Activated T-cell treated with anti-CD3 and anti-CD28 coated beads, Interleukin-2, amount 50 U/mL, for 72 hours (primary cell): ENCODE results near the gene CERS3. TPM values are rescaled to one million over a fixed set of nuclear protein-coding genes. Genes with fewer than 3 reads are reported as not detected.

Experiments used
- ATAC-seq, 2 donors: fragments of 150-1000 bp; cut with Tn5 transposase; replicated peaks in 1 of 2; 2 replicates each; pipeline ENCODE4 v1.10.0; 2021; ENCODE audit warnings: moderate library complexity in 2 of 2, mild to moderate bottlenecking in 1 of 2
- DNase-seq, 2 donors: peaks; one replicate each; pipeline ENCODE4 v3.0.0; 2021 to 2022; ENCODE audit warnings: mixed read lengths in 1 of 2
- H3K27ac Mint-ChIP-seq: one replicate; pipeline ENCODE4 v1.8.0; 2022; ENCODE audit warnings: mild to moderate bottlenecking, moderate library complexity, mixed read lengths
- H3K27me3 Mint-ChIP-seq: one replicate; pipeline ENCODE4 v1.8.0; 2022; ENCODE audit warnings: low read depth, mixed read lengths
- H3K36me3 Mint-ChIP-seq, 2 donors: one replicate each; pipeline ENCODE4 v1.8.0; 2022; ENCODE audit warnings: mixed read lengths in 2 of 2, mild to moderate bottlenecking in 1 of 2; ENCODE audit not compliant: insufficient read depth in 2 of 2
- H3K4me1 Mint-ChIP-seq: one replicate; pipeline ENCODE4 v1.8.0; 2022; ENCODE audit warnings: low read depth, mixed read lengths
- H3K4me3 Mint-ChIP-seq, 2 donors: one replicate each; pipeline ENCODE4 v1.8.0; 2022; ENCODE audit warnings: mild to moderate bottlenecking in 2 of 2, mixed read lengths in 2 of 2, moderate library complexity in 2 of 2
- H3K9me3 Mint-ChIP-seq, 2 donors: one replicate each; pipeline ENCODE4 v1.8.0; 2022; ENCODE audit warnings: mixed read lengths in 2 of 2
- total RNA-seq, 2 donors: library from RNA; stranded (reverse); gene quantifications; one replicate each; pipeline ENCODE4 v1.2.3, GENCODE V29; 2022

The CERS3 gene
- total RNA-seq, 2 donors from 2014 or later, result 0.22 to 2.2 TPM

DNA sequence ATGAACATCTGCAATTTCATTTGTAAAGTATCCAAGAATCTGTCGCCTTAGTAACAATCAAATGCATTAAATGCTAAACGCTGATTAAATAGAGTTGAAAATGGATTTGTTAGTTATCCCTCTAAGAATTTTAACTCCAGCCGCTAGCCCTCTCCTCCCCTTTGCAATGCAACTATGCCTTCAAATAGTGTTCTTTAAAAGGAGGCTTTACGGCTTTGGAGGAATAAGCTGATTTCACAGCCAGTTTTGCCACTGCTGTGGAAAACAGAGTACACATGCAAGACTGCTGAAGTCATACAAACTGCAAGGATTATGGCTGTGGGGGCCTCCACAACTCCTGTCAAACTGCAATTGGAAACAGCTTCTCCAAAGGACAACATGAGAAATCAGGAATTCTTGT, 89.2 kb downstream of the CERS3 start:
- peaks cover 0 to 2% of the 10 kb centered on the region in 2 donors for H3K36me3 Mint-ChIP-seq
- H3K9me3 Mint-ChIP-seq, result peaks cover 0 to 2% of the 10 kb centered on the region in 2 donors
- H3K4me1 Mint-ChIP-seq, result no peaks in the 10 kb centered on the region
- ATAC-seq, result no peak
- H3K4me3 Mint-ChIP-seq, result no peak overlapping the region
- H3K27ac Mint-ChIP-seq, result no peak overlapping the region
- no peaks in the 10 kb centered on the region for H3K27me3 Mint-ChIP-seq
- DNase-seq, result no peak

DNA sequence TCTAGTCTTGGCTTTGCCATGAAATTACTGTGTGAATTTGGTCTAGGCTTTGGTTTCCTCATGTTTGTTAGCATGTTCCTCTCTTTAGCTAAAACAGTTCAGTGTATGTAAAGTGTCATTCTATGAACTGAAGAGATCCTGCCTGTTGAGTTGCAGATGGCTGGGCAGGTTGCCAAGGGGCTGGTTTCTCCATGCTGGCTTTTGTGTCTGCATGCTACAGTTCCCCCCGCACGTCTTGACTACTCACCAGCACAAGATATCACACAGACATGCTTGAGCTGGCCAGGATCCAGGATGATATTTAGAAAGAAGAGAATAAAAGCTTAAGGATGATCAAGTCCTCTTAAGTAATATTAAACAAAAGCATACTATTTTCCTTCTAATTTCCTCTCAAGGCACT, 90.2 kb downstream of the CERS3 start:
- DNase-seq (peak; percentile 19 to 24), ATAC-seq (peak in 1 of 2 donors; percentile 17)
- H3K9me3 Mint-ChIP-seq, result peaks cover 0 to 2% of the 10 kb centered on the region in 2 donors
- no peak overlapping the region for H3K4me3 Mint-ChIP-seq
- H3K36me3 Mint-ChIP-seq, result peaks cover 0 to 2% of the 10 kb centered on the region in 2 donors
- no peaks in the 10 kb centered on the region for H3K4me1 Mint-ChIP-seq
- no peak overlapping the region for H3K27ac Mint-ChIP-seq
- H3K27me3 Mint-ChIP-seq, result no peaks in the 10 kb centered on the region

DNA sequence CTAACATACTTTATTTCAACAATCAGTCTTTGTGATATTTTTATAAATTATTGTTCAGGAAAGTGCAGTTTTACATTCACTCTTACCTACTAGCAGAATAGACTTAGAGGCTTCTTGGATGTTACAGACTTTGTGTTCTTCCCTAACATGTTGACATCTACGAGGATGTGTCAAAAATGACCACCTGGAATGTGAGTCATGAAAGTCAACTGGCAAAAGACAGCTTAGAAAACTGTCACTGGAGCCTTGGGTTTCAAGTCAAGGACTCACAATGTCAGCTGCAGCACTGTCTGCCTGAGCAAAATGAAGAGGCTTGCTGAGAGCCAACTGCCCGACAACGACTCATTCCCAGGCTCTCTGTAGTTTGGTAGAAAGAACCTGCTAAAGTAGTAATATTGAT, 91.5 kb downstream of the CERS3 start:
- no peak for ATAC-seq
- no peak overlapping the region for H3K4me3 Mint-ChIP-seq
- no peaks in the 10 kb centered on the region for H3K27me3 Mint-ChIP-seq
- peaks cover 0 to 2% of the 10 kb centered on the region in 2 donors for H3K9me3 Mint-ChIP-seq
- H3K4me1 Mint-ChIP-seq, result no peaks in the 10 kb centered on the region
- H3K27ac Mint-ChIP-seq, result no peak overlapping the region
- DNase-seq, result no peak
- peaks cover 0 to 2% of the 10 kb centered on the region in 2 donors for H3K36me3 Mint-ChIP-seq

DNA sequence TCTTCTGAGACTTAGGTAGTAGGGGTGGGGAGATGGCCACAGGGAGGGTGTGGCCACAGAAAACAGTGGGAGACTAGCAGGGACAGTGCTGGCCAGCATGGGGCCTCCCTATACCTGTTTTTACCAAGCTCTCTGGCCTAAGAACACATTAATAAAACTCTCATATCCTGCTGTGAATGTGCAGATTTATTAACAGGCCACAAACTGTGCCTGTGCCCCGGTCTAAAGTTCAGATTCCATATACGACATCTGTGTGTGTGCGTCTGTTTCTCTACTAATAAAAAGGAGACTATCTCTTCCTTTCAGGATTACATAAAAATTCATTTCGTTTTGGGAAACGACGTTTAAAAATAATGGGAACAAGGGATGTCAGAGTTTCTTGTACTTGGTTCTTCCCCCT, 94.2 kb downstream of the CERS3 start:
- Mint-ChIP-seq H3K27me3 (no peaks in the 10 kb centered on the region), H3K4me1 (no peaks in the 10 kb centered on the region), H3K9me3 (peaks cover 0 to 2% of the 10 kb centered on the region in 2 donors), H3K36me3 (peaks cover 0 to 2% of the 10 kb centered on the region in 2 donors), H3K4me3 (no peak overlapping the region), H3K27ac (no peak overlapping the region)
- DNase-seq, result no peak
- no peak for ATAC-seq

DNA sequence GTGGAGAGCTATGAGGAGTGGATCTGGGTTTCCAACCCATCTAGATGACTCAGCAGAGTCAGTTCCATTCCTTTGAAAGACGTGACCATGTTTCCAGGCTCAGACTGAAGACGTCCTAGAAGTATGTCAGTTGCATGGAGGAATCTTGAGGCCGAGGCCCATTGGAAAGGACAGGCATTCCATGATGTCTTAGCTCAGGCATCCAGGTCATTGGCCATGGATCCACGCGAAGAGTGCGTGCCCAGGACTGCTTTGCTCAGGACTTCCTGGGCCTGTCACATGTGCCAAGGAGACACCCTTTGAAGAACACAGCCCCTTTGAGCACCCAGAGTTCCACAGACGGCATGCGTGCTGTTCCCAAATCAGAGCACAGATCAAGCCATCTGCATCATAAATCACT, 94.7 kb downstream of the CERS3 start:
- H3K4me3 Mint-ChIP-seq, result no peak overlapping the region
- H3K27ac Mint-ChIP-seq, result no peak overlapping the region
- H3K9me3 Mint-ChIP-seq, result peaks cover 0 to 2% of the 10 kb centered on the region in 2 donors
- H3K36me3 Mint-ChIP-seq, result peaks cover 0 to 2% of the 10 kb centered on the region in 2 donors
- H3K4me1 Mint-ChIP-seq, result no peaks in the 10 kb centered on the region
- no peak for ATAC-seq
- no peaks in the 10 kb centered on the region for H3K27me3 Mint-ChIP-seq
- no peak for DNase-seq

DNA sequence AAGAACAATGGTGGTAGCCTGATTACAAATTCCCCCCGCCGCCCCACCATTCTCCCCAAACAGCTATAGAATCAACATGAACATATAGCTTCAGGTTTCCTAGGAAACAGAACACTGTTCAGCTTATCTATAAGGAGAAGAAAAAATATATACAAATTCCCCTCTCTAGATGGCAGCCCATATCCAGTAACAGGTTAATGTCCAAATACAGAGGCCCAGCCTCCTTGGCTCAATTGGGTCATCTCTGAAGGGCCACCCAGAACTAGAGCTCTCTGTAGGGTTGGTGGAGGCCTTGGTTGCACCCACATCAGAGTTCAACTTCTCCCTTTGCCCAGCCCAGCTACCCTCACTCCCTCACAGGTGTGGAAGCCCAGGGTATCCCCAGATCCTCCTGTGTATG, 95.4 kb downstream of the CERS3 start:
- ATAC-seq (no peak), DNase-seq (no peak)
- H3K9me3 Mint-ChIP-seq, result peaks cover 0 to 2% of the 10 kb centered on the region in 2 donors
- no peaks in the 10 kb centered on the region for H3K4me1 Mint-ChIP-seq
- H3K36me3 Mint-ChIP-seq, result peaks cover 0 to 2% of the 10 kb centered on the region in 2 donors
- no peak overlapping the region for H3K4me3 Mint-ChIP-seq
- no peaks in the 10 kb centered on the region for H3K27me3 Mint-ChIP-seq
- H3K27ac Mint-ChIP-seq, result no peak overlapping the region

DNA sequence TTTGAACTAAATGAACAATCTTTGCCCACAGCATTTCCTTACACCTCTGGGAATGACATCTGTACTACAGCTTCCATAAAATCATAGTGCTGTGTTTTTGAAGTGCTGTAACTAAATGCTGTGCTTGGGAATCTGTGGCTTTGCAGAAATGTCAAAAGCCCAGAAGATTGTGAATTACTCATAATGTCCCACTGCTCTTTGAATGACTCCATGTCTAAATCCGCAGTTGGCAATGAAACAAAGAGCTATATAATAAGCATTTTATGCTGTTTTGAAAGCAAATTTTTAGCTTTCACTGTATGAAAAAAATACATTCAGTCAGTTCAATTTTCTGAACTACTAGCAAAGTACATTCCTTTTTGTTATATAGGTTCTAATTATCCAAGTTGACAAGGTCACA, 98.3 kb downstream of the CERS3 start:
- H3K36me3 Mint-ChIP-seq, result no peaks in the 10 kb centered on the region
- no peaks in the 10 kb centered on the region for H3K9me3 Mint-ChIP-seq
- ATAC-seq (no peak), DNase-seq (no peak)
- H3K27ac Mint-ChIP-seq, result no peak overlapping the region
- no peaks in the 10 kb centered on the region for H3K27me3 Mint-ChIP-seq
- H3K4me3 Mint-ChIP-seq, result no peak overlapping the region
- no peaks in the 10 kb centered on the region for H3K4me1 Mint-ChIP-seq

DNA sequence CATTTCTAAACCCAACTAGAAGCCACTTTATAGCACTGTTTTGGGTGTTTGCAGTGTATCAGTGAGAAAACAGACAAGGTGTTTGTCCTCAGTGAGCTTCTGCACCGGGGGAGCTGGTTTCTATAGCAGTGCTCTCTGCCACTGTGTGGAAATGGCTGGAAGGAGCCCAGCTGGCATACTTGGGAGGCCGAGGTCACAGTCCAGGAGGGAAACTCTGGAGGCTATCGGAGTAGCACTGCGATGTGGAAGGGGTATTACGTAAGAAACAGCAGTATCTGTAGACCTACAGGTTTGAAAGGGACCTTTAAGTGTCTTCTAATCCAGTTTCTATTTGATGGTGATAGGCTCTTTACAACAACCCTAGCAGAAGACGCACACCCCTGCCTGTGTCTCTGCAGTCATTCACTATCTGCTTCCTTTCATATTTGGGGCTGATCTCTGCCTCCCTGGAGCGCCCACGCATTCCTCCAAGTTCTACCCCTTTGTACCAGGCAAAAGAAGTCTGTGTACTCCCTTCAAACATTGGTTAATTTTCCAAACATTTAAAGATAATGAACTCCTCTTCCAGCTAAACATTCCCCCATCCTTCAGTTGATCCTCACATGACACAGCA, 99.5 kb downstream of the CERS3 start:
- Mint-ChIP-seq H3K4me1 (no peaks in the 10 kb centered on the region), H3K27me3 (no peaks in the 10 kb centered on the region), H3K9me3 (peaks cover 2% of the 10 kb centered on the region in 2 donors), H3K4me3 (no peak overlapping the region), H3K27ac (peak overlapping the region; percentile 32), H3K36me3 (peaks cover 2 to 4% of the 10 kb centered on the region in 2 donors)
- ATAC-seq (no peak), DNase-seq (no peak)

DNA sequence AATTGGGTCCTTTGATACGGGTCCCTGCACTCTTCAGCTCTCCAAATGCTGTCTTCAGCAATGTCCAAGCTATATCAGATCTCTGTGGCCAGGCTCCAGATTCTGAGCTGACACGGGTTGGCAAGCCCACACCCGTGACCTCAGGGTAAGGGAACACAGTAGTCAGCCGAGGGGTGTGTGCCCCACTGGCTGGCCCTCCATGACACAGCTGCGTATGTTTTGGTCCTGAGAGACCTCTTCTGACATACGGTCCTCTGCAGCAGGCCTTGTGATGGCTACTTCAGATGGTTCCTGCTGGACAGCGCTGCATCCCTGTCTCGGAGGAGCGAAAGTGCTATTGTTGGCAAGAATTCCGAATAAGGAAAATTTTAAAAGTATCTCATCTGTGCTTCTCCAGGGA, 101.8 kb downstream of the CERS3 start:
- ATAC-seq, result no peak
- no peak overlapping the region for H3K4me3 Mint-ChIP-seq

DNA sequence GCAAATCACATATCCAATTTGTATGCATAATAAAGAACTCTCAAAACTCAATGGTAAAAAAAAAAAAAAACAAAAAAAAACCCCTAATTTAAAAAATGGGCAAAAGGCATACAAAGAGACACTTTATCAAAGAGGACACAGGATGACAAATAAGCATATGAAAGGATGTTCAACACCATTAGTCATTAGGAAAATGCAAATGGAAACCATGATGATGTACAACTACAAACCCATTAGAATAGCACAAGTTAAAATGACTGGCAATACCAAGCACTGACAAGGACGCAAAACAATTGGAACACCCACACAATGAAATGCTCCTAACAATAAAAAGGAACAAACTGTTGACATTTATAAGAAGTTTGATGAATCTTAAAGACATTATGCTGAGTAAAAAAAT, 123.6 kb downstream of the CERS3 start:
- peaks cover 3 to 8% of the 10 kb centered on the region in 2 donors for H3K9me3 Mint-ChIP-seq
- no peaks in the 10 kb centered on the region for H3K27me3 Mint-ChIP-seq
- H3K4me3 Mint-ChIP-seq, result no peak overlapping the region
- H3K27ac Mint-ChIP-seq, result no peak overlapping the region
- no peaks in the 10 kb centered on the region for H3K4me1 Mint-ChIP-seq
- no peak for DNase-seq
- H3K36me3 Mint-ChIP-seq, result peaks cover 3 to 7% of the 10 kb centered on the region in 2 donors
- ATAC-seq, result peak in 1 of 2 donors; percentile 51

More for the DNA sequence above, 101.8 kb downstream of the CERS3 start:
- Mint-ChIP-seq H3K27ac (no peak overlapping the region), H3K27me3 (no peaks in the 10 kb centered on the region), H3K9me3 (peaks cover 5 to 7% of the 10 kb centered on the region in 2 donors), H3K36me3 (peaks cover 2 to 5% of the 10 kb centered on the region in 2 donors), H3K4me1 (no peaks in the 10 kb centered on the region)
- no peak for DNase-seq

DNA sequence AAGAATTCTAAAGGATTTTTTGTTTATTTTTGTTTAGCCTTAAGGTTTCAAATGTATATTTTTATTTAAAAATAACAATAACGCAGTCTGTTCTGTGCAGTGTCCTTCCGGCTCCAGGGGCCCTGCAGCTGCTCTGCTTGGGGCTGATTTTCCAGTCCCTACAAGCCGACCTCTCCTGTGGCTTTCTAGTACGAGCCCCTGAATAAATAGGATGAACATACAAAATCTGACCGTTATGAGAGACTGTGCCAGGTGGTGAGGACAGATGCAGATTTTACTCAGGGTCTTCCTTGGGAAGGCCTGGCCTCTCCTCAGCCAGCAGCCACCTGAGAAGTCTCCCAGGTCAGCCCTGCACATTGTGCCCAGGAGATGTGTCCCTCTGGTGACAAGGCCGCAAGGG, 127.8 kb downstream of the CERS3 start:
- no peaks in the 10 kb centered on the region for H3K4me1 Mint-ChIP-seq
- H3K27me3 Mint-ChIP-seq, result no peaks in the 10 kb centered on the region
- no peak for ATAC-seq
- no peaks in the 10 kb centered on the region for H3K36me3 Mint-ChIP-seq
- DNase-seq, result no peak
- no peak overlapping the region for H3K27ac Mint-ChIP-seq
- H3K4me3 Mint-ChIP-seq, result no peak overlapping the region
- peaks cover 0 to 2% of the 10 kb centered on the region in 2 donors for H3K9me3 Mint-ChIP-seq

DNA sequence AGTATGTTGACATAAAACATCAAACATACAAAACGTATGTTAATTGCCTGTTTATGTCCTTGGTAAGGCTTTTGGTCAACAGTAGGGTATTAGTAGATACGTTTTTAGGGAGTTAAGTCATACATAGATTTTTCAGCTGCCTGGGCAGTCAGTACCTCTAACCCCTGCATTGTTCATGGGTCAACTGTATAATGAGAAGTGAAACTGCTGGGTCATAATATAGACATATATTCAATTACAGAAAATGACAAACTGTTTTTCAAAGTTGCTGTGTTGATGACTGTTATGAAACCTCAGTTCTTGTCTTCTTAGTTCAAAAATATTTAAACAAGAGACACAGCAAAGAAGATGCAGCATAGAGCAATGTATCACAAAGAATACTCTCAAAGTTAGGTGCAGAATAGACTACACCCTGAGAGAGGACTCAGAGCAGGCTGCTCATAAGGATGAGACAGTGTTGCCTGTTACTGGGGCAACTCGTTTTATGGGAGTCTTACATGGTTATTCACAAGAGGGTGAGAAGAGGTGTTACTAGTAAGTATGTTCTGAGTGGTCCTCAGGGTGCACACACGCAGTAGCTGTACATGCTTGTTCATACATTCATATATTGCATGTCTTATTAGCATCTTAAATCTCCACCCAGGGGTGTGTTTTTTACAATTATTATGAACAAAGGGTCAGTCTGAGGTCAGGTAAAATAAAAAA, 133.9 kb downstream of the CERS3 start:
- Mint-ChIP-seq H3K27me3 (no peaks in the 10 kb centered on the region), H3K4me1 (no peaks in the 10 kb centered on the region), H3K36me3 (no peaks in the 10 kb centered on the region), H3K27ac (no peak overlapping the region), H3K9me3 (no peaks in the 10 kb centered on the region), H3K4me3 (no peak overlapping the region)
- DNase-seq (no peak), ATAC-seq (no peak)

DNA sequence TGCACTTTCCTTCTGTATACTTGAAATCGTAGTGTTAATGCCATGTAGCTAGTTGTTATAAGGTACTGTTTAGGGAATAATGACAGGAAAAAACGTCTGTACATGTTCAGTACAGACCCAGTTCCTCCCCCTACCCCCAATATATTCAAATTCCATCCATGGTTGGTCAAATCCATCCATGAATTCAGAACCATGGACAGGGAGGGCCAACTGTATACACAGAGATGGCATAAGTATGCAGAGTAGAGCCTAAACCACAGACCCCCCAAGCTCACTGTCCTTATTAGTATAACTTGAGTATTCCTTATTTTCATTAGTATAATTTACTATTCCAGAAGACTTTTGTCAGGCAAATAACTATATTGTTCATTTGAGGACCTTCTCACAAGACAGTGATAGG, 135.7 kb downstream of the CERS3 start:
- H3K27me3 Mint-ChIP-seq, result no peaks in the 10 kb centered on the region
- H3K36me3 Mint-ChIP-seq, result no peaks in the 10 kb centered on the region
- DNase-seq (no peak), ATAC-seq (no peak)
- no peaks in the 10 kb centered on the region for H3K4me1 Mint-ChIP-seq
- peaks cover 0 to 3% of the 10 kb centered on the region in 2 donors for H3K9me3 Mint-ChIP-seq
- H3K27ac Mint-ChIP-seq, result no peak overlapping the region
- no peak overlapping the region for H3K4me3 Mint-ChIP-seq
